Measurements from ENCODE around the gene RALBP1. TPM values are rescaled to one million over a fixed set of nuclear protein-coding genes. Genes with fewer than 3 reads are reported as not detected.

RALBP1 gene
- total and polyA plus RNA-seq, 12 donors: 23.1 to 53.8 (median 41.0) TPM

DNA sequence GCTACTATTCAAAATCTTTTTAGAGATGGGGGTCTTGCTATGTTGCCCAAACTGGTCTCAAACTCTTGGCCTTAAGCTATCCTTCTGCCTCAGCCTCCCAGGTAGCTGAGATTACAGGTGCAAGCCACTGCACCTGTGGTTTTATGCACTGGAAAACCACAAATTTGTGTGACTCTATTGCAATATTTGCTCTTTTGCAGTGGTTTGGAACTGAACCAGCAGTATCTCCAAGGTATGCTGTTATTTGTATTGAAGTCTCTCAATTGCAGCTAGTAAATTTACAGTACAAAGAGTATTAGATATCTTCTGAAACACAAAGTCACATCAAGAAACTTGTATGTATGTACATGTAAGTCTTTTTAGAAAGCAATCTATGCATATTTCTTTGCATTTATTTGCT, 92.9 kb downstream of the RALBP1 start:
- DNase-seq: no peak
- Histone ChIP-seq H3K27ac (no peak overlapping the region), H3K27me3 (no peaks in the 10 kb centered on the region), H3K4me1 (peaks cover 0 to 26% (median 13%) of the 10 kb centered on the region in 9 donors), H3K9me3 (no peaks in the 10 kb centered on the region), H3K36me3 (peaks cover 0 to 80% (median 40%) of the 10 kb centered on the region in 9 donors), H3K4me3 (no peak overlapping the region)
- TF ChIP-seq, protein P1, sequence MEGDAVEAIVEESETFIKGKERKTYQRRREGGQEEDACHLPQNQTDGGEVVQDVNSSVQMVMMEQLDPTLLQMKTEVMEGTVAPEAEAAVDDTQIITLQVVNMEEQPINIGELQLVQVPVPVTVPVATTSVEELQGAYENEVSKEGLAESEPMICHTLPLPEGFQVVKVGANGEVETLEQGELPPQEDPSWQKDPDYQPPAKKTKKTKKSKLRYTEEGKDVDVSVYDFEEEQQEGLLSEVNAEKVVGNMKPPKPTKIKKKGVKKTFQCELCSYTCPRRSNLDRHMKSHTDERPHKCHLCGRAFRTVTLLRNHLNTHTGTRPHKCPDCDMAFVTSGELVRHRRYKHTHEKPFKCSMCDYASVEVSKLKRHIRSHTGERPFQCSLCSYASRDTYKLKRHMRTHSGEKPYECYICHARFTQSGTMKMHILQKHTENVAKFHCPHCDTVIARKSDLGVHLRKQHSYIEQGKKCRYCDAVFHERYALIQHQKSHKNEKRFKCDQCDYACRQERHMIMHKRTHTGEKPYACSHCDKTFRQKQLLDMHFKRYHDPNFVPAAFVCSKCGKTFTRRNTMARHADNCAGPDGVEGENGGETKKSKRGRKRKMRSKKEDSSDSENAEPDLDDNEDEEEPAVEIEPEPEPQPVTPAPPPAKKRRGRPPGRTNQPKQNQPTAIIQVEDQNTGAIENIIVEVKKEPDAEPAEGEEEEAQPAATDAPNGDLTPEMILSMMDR (IDR thresholded peaks at IDR 0.05): no peak
- ATAC-seq: no peak
- intact Hi-C loops (cut with DNase I): no loop called here

DNA sequence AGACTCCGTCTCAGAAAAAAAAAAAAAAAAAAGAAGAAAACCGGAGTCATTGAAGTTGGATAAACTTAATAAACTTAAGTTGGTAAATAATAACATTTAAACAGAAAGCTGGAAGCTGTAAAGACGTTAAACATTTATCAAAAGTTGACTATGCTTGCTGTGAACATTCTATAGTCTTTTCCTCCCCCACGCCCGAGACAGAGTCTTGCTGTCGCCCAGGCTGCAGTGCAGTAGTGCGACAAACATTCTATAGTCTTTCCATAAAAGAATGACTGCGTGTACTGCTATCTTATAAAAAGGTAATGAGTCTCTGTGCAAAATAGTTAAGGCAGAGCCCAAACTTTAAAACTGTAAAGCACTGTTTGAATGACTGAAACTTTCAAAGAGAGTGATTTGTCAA, 93.9 kb downstream of the RALBP1 start:
- Histone ChIP-seq H3K27ac (no peak overlapping the region), H3K9me3 (no peaks in the 10 kb centered on the region), H3K4me1 (peaks cover 0 to 21% (median 7%) of the 10 kb centered on the region in 9 donors), H3K36me3 (peaks cover 0 to 82% (median 37%) of the 10 kb centered on the region in 9 donors), H3K4me3 (no peak overlapping the region), H3K27me3 (no peaks in the 10 kb centered on the region)
- WGBS, 2 donors: 90 to 94% methylated on average over 8 of the region's 8 CpGs
- TF ChIP-seq, protein P1 (IDR thresholded peaks at IDR 0.05): no peak
- intact Hi-C loops (cut with DNase I): no loop called here
- no peak for DNase-seq
- no peak for ATAC-seq

DNA sequence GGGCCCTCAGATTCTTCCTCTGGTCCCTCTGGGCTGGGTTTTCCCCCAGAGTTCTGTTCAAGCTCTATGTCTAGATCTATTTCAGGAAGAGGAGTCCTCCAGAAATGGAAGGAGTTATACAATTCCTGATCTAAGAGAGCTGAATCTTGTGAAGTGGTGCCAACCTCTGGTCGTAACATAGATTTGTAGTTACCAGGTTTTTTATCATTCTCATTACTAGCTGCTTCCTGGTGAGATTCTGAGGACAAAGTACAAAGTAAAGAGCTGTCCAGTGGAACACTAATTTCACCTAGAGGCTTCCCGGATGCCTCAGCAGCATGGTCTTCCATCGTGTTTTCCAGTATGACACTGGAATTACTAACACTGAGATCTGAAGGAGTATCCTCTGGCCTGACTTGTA, 94.9 kb downstream of the RALBP1 start:
- Histone ChIP-seq H3K9me3 (no peaks in the 10 kb centered on the region), H3K36me3 (peaks cover 0 to 91% (median 37%) of the 10 kb centered on the region in 9 donors), H3K4me1 (peaks cover 0 to 12% (median 3%) of the 10 kb centered on the region in 9 donors), H3K27me3 (no peaks in the 10 kb centered on the region), H3K27ac (no peak overlapping the region), H3K4me3 (no peak overlapping the region)
- ATAC-seq: no peak
- intact Hi-C loops (cut with DNase I): loop anchor here in 7 of 10 donors (10.0 kb wide), 4 partner anchors 95 to 385 kb away; no protein-coding TSS in a partner anchor
- no peak for DNase-seq
- TF ChIP-seq, protein P1 (IDR thresholded peaks at IDR 0.05): no peak
- 73 to 77% methylated on average over 3 of the region's 3 CpGs for WGBS, 2 donors

DNA sequence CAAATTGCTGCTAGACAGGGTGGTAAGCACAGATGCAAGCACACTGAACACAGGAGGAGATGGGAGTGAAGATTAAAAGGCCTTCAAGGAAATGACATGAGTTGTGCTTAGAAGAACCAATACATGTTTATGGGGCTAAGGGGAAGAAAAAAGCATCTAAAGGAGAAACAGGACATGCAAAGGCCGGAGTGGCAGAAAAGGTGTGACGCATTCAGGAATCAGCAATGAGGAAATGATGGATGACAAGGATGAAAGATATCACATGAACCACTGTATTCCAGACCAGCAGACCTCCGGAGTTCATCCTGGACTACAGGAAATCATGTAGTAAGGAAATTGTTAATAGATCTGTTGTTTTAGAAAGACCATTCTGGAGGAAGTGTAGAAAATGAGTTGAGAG, 96.2 kb downstream of the RALBP1 start:
- H3K9me3 ChIP-seq: no peaks in the 10 kb centered on the region
- peaks cover 0 to 16% (median 7%) of the 10 kb centered on the region in 9 donors for H3K4me1 ChIP-seq
- TF ChIP-seq, protein P1 (IDR thresholded peaks at IDR 0.05): no peak
- intact Hi-C loops (cut with DNase I): loop anchor here in 7 of 10 donors (10.0 kb wide), 4 partner anchors 93 to 383 kb away; no protein-coding TSS in a partner anchor
- H3K36me3 ChIP-seq: peaks cover 0 to 92% (median 37%) of the 10 kb centered on the region in 9 donors
- ATAC-seq: no peak
- no peak overlapping the region for H3K27ac ChIP-seq
- H3K27me3 ChIP-seq: no peaks in the 10 kb centered on the region
- H3K4me3 ChIP-seq: no peak overlapping the region
- 72 to 75% methylated on average over 3 of the region's 3 CpGs for WGBS, 2 donors
- DNase-seq: no peak

Measured in heart right ventricle (tissue), 16 donors.